GM21423 (cell line): ENCODE data around the gene SPTY2D1.

ENCODE experiments used
- ATAC-seq: cut with Tn5 transposase; IDR thresholded peaks from one replicate; pipeline ENCODE4 v1.9.1; 2021; ENCODE audit warnings: mild to moderate bottlenecking, moderate library complexity; ENCODE audit not compliant: unreplicated experiment

The SPTY2D1 gene

DNA sequence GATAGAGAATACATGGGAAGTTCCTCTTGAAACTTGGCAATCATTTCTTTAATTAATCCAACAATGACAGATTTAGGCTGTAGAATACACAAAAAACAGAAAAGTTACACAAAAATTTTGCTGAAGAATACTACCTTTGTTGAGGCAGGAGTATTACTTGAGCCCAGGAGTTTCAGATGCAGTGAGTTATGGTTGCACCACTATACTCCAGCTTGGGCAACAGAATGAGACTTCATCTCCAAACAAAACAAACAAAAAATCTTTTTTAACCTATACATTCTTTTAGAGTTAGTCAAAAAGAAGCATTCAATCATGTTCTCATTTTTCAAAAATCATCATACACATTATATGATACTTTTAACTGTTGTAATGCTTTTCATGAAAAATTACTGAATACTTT lies 67.7 kb downstream of the SPTY2D1 start:
- no peak for ATAC-seq

DNA sequence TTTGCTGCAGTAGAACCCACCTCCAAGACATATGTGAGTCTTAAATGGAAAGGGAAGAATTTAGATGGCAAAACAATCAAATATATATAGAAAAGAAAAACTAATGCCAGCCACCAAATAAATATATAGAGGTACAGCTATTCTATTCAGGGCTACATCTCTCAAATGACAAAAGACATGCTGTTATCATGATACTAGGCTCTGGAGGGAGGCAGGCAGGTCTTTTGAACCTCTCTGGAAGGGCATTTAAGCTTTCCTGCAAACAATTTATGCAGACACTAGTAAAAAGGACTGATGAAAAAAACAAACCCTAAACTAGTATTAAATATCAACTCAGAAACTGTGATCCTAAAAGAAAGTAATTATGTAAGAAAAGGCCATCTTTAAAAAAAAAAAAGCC lies 70.0 kb downstream of the SPTY2D1 start:
- no peak for ATAC-seq

DNA sequence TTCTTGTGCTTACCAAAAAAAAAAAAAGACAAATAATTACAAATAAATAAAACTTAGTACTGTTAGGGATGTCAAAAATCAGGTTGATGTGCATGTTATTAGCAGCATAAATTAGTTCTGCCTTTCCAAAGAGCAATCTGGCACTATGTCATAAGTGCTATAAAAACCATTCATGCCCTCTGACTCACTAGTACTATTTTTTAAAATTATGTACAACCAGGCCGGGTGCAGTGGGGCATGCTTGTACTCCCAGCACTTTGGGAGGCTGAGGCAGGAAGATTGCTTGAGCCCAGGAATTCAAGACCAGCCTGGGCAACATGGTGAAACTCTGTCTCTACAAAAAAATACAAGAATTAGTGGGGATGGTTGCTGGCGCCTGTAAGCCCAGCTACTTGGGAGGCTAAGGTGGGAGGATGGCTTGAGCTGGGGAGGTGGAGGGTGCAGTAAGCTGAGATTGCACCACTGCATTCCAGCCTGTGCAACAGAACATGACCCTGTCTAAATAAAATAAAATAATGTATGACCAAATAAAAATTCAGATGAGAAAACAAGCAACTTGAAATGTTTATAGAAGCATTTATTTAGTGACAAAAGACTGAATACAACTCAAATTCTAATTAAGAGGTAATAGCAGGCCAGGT lies 70.9 kb downstream of the SPTY2D1 start:
- ATAC-seq, result no peak
